HG03575 (cell line): Measurements from ENCODE around the gene ANP32B.
"Not testable (repeated sequence)": the region's sequence is repeated elsewhere in the genome, so short reads cannot be mapped to it uniquely, and the experiment has no call there.

Source experiments
- ATAC-seq: cut with Tn5 transposase; IDR thresholded peaks from one replicate; pipeline ENCODE4 v1.9.1; 2021; ENCODE audit not compliant: unreplicated experiment, insufficient number of reproducible peaks, low FRiP score; ENCODE audit errors: extremely low read depth

ANP32B gene

GRCh38 chr9:97985058-97985861 lies 2.1 kb downstream of the ANP32B start:
- ATAC-seq, result no peak

- no peak for ATAC-seq
These were observed 4.3 kb downstream of the ANP32B start for GRCh38 chr9:97987487-97987886.

DNA sequence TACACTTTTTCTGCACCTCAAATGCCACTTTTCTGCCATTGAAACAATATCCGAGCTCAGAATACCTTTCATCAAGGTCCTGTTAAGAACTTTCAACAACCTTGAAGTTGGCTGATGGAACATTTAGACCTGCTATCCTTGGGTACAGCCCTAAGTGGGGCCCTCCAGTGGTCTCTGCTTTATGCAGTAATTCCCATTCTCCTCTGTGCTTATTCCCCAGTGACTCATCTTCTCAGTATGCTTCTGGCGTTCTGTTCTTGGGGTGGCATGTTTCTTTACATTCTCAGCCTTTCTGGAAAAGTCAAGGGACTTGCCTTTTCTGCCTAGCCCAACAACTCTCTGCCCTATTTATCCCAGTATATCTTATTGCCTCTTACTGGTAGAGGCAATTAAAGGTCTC lies 7.1 kb downstream of the ANP32B start:
- ATAC-seq, result no peak

DNA sequence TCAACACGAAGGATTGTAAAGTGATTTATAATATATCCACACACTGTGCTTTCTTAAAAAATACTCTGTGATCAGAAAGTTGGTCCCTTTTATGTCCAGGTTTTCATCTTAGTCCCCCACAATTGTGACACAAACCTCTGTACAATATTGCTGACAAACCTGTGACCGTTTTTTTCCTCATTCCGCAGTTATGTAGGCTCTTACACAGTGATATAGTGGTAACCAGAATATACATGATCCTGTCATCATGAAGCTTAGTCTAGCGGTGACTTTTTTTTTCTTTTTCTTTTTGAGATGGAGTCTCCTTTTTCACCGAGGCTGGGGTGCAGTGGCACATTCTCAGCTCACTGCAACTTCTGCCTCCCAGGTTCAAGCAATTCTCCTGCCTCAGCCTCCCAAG lies 8.7 kb downstream of the ANP32B start:
- ATAC-seq, result no peak

GRCh38 chr9:97992219-97992618 lies 9.1 kb downstream of the ANP32B start:
- no peak for ATAC-seq

DNA sequence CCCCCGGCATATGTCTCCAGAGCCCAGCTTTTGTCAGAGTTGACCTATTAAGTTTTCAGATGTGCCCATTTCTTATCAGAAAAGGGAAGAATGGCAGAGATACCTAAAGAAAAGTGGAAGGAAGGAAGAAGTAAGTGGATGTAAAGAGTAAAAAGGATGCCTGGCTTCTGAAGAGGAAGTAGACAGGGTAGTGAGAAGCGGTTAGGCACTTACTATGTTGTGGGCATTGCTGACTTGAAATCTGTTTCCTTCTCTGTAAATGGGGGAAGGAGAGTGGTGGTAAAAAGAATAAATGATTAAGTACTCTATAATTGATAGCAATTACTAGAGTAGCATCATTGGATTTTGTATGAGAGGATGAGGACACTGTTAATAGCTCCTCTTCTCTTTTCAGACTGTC lies 9.9 kb downstream of the ANP32B start:
- no peak for ATAC-seq

DNA sequence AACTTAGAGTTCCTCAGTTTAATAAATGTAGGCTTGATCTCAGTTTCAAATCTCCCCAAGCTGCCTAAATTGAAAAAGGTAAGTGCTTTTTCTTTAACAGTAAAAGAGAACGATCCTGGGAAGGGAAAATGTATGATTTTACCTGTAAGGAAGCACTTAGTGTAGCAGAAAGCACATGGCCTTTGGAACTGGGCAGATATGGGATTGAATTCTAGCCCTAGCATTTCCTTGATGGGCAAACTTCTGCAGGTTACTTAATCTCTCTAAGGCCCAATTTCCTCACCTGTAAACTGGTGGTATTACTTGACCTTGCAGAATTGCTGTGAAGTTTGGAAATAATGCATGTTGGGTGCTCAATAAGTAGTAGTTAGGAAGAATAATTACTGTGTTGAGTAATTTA lies 11.6 kb downstream of the ANP32B start:
- no peak for ATAC-seq

- ATAC-seq, result not testable (repeated sequence)
These were observed 13.5 kb downstream of the ANP32B start for GRCh38 chr9:97996676-97997075.

- ATAC-seq, result no peak
These were observed 14.5 kb downstream of the ANP32B start for GRCh38 chr9:97997330-97998276.

GRCh38 chr9:98002808-98003207 lies 19.7 kb downstream of the ANP32B start:
- no peak for ATAC-seq

GRCh38 chr9:98006127-98006796 lies 23.1 kb downstream of the ANP32B start:
- ATAC-seq, result no peak

GRCh38 chr9:98007251-98007928 lies 24.2 kb downstream of the ANP32B start:
- ATAC-seq, result no peak

- ATAC-seq, result no peak
These were observed 25.6 kb downstream of the ANP32B start for GRCh38 chr9:98008764-98009163.

DNA sequence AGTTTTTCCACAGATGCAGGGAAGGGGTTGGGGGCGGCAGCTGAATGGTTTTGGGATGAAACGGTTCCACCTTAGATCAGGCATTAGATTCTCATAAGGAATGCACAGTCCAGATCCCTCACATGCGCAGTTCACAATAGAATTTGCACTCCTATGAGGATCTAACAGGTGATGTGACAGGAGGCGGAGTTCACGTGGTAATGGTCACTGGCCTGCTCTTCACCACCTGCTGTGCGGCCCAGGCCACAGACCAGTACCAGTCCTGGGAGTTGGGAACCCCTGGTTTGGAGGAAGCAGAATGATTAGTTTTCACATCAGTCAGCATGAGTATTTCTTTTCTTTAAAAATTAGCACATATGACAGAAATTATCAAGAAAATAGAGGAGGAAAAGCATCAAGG lies 26.3 kb downstream of the ANP32B start:
- ATAC-seq, result no peak

GRCh38 chr9:98009936-98010335 lies 26.8 kb downstream of the ANP32B start:
- no peak for ATAC-seq

DNA sequence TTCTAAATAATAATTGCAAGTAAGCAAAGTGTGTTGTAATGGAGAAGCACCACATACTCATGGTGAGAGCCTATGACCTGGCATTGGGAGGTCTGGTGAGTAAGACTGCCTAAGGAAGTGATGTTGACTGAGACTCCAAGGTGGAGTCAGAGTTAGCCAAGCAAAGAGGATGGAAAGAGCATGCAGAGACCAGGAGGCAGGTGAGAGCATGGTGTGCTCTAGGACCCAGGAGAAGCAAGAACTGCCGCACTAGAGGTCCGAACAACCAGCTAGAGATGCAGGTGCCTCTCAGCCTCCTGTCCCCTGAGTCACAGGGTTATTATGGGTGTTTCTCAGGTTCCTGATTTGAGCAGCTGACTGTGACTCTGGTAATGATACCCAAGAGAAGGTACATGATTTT lies 27.3 kb downstream of the ANP32B start:
- peak; percentile 38 for ATAC-seq

GRCh38 chr9:98011122-98011521 lies 28.0 kb downstream of the ANP32B start:
- no peak for ATAC-seq

GRCh38 chr9:98016137-98016680 lies 33.1 kb downstream of the ANP32B start:
- no peak for ATAC-seq

DNA sequence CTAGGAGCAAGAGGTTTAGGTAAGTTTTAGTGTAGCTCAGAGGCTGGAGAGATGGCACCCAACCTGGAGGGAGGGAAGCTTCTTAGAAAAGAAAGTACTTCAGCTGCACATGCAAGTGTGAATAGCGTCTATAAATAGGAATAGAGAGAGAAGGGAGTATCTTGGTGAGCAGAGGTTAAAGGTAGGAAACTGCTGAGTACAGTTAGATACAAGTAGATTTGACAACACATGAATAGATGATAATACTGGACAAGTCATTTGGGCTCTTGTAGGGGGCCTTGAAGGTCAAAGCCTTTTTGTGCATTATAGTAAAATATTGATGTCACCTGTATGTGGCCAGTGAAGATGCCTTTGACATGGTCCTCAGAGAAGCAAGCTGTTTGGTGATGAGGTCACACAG lies 34.2 kb downstream of the ANP32B start:
- ATAC-seq, result no peak
